ENCODE results near the gene MYPN. TPM values are rescaled to one million over a fixed set of nuclear protein-coding genes. Genes with fewer than 3 reads are reported as not detected.

MYPN gene
- total RNA-seq, 1 experiment from 2014 or later = not detected

DNA sequence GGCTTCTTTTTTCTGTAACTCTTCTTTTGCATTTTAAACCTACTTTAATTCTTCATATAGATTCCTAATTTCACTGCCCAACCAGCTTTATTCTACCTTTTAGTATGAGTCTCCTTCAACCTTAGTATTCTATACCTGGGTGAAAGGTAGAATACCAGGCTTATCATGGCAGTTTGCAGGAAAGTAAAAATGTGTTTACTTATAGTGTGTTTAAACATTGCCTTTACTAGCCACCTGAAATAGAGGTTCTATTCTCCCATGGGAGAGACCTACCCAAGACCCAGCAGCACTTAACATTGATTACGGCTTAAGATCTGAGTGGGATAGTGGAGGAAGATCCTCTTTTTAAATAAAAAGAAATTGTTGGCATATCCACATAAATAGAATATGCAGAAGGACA lies 1.6 kb upstream of the MYPN start:
- DNase-seq = no peak
- no peak overlapping the region for H3K4me3 ChIP-seq (ENCODE audit: insufficient read depth, low read depth, low read length)

DNA sequence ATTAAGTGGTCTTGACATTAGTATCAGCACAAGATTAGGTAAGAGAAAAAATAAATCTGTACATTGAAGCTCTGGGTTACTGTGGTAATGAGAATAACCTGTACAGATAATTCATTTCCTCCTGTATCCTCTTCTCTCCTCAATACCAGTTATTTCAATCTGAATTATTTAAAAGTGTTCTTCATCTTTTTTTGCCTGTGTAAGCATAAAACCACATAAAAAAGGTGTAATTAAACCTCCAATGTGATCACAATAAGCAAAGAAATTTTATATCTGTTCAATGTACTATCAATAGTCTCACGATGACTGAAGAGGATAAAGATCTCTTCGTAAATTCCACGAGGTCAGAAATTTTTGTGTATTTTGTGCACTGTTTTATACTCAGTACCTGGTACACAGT lies 1.2 kb upstream of the MYPN start:
- Histone ChIP-seq H3K36me3 (replicated peaks; ENCODE audit: control insufficient read depth, insufficient read depth, low read length) (no peaks in the 10 kb centered on the region), H3K4me3 (ENCODE audit: insufficient read depth, low read depth, low read length) (no peak overlapping the region), H3K27me3 (ENCODE audit: control insufficient read depth, insufficient read depth, low read length) (no peaks in the 10 kb centered on the region)
- no peak for DNase-seq

More for the DNA sequence above, 1.6 kb upstream of the MYPN start:
- H3K27me3 ChIP-seq (ENCODE audit: control insufficient read depth, insufficient read depth, low read length) = no peaks in the 10 kb centered on the region
- no peaks in the 10 kb centered on the region for H3K36me3 ChIP-seq (replicated peaks; ENCODE audit: control insufficient read depth, insufficient read depth, low read length)

DNA sequence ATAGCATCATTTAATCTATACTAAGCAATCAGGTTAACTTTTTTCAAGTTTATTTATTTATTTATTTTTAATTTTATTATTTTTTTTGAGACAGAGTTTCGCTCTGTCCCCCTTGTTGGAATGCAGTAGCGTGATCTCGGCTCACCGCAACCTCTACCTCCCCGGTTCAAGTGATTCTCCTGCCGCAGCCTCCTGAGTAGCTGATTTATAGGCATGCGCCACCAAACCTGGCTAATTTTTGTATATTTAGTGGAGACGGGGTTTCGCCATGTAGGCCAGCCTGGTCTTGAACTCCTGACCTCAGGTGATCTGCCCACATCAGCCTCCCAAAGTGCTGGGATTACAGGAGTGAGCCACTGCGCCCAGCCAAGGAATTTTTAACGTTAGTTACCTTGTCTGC lies 635 bp upstream of the MYPN start:
- Histone ChIP-seq H3K36me3 (replicated peaks; ENCODE audit: control insufficient read depth, insufficient read depth, low read length) (no peaks in the 10 kb centered on the region), H3K4me3 (ENCODE audit: insufficient read depth, low read depth, low read length) (no peak overlapping the region), H3K27me3 (ENCODE audit: control insufficient read depth, insufficient read depth, low read length) (no peaks in the 10 kb centered on the region)
- DNase-seq = no peak

DNA sequence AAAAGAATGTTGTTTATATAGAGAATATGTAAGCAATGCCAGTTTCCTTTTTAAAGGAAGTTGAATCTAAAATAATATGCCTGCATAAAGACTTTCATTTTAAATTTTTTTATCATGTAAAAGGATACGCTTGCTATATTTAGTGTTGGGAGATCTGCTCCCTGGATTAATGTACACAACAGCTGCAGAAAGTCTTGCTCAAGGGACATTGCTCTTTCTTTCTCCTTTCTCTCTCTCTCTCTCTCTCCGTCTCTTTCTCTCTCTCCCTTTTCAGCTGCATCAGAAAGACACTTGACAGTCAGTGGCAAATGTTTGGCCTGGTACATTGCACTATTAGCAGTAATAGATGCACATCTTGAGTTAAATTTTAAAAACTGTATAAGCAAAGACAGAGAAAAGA lies 739 bp downstream of the MYPN start:
- Histone ChIP-seq H3K36me3 (replicated peaks; ENCODE audit: control insufficient read depth, insufficient read depth, low read length) (no peaks in the 10 kb centered on the region), H3K27me3 (ENCODE audit: control insufficient read depth, insufficient read depth, low read length) (no peaks in the 10 kb centered on the region), H3K4me3 (ENCODE audit: insufficient read depth, low read depth, low read length) (no peak overlapping the region)
- no peak for DNase-seq

DNA sequence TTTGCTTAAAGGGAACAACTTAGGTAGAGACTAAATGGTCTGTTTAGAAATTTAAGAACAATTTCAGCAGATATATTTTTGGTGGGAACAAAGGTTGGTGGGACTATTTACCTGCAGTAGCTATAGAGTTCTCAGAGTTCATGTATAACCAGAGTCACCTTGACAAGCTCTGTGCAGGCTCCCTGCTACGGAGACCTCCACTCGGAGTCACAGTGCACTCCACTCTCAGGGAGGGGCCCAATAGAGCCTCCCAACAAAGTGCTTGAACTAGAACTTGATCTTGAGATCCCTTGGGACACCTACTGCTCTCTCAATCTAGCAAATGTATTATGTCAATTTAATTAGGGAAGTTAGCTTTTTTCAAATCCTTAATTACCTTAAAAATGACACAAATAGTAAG lies 2.3 kb downstream of the MYPN start:
- no peaks in the 10 kb centered on the region for H3K27me3 ChIP-seq (ENCODE audit: control insufficient read depth, insufficient read depth, low read length)
- no peak for DNase-seq
- no peaks in the 10 kb centered on the region for H3K36me3 ChIP-seq (replicated peaks; ENCODE audit: control insufficient read depth, insufficient read depth, low read length)
- no peak overlapping the region for H3K4me3 ChIP-seq (ENCODE audit: insufficient read depth, low read depth, low read length)

DNA sequence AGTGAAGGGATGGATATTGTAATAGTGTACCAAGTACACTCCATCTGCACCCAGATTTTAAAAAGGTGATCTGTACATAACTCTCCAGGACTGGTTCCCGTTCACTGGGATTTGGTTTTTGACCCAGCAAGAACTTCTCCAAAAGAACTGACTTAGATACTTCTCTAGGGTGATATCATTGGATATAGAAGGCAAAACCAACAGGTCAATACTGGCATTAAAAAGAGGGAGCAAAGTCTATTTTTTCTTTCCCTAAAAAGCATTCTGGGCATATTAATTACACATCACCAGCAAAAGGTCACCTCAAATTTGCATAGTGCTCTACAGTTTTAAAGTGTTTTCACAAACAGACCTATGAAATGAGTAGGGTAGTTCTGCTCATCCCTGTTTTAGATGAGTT lies 3.5 kb downstream of the MYPN start:
- DNase-seq = no peak
- Histone ChIP-seq H3K36me3 (replicated peaks; ENCODE audit: control insufficient read depth, insufficient read depth, low read length) (no peaks in the 10 kb centered on the region), H3K4me3 (ENCODE audit: insufficient read depth, low read depth, low read length) (no peak overlapping the region), H3K27me3 (ENCODE audit: control insufficient read depth, insufficient read depth, low read length) (no peaks in the 10 kb centered on the region)

DNA sequence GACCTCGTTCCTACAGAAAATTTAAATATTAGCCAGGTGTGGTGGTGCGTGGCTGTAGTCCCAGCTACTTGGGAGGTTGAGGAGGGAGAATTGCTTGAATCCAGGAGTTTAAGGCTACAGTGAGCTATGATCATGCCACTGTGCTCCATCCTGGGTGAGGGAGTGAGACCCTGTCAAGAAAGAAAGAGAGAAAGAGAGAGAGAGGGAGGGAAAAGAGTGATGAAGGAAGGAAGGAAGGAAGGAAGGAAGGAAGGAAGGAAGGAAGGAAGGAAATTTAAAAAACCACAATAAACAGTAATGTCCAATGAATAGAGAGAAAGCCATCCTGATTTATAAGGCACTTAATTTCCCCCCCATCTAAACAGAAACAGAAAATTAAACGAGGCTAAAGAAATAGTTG lies 9.4 kb downstream of the MYPN start:
- DNase-seq = no peak
- H3K27me3 ChIP-seq (ENCODE audit: control insufficient read depth, insufficient read depth, low read length) = no peaks in the 10 kb centered on the region
- H3K36me3 ChIP-seq (replicated peaks; ENCODE audit: control insufficient read depth, insufficient read depth, low read length) = no peaks in the 10 kb centered on the region
- H3K4me3 ChIP-seq (ENCODE audit: insufficient read depth, low read depth, low read length) = no peak overlapping the region

DNA sequence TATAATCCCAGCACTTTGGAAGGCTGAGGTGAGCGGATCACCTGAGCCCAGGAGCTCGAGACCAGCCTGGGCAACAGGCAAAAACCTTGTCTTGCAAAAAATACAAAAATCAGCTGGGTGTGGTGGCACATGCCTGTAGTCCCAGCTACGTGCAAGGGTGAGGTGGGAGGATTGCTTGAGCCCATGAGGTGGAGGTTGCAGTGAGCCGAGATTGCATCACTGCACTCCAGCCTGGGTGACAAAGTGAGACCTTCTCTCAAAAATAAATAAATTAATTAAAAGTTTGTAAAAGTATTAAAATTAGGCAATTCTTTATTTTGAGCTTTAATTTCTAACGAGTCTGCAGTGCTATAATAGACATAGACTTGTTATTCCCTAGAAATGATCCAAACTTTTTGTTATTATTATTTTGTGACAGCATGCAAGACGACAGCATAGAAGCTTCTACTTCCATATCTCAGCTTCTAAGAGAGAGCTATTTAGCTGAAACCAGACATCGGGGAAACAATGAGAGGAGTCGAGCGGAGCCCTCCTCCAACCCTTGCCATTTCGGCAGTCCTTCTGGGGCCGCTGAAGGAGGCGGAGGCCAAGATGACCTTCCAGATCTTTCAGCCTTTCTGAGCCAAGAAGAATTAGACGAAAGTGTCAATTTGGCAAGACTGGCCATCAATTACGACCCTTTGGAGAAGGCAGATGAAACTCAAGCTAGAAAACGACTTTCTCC lies 11.9 kb downstream of the MYPN start:
- no peak for DNase-seq
- no peaks in the 10 kb centered on the region for H3K36me3 ChIP-seq (replicated peaks; ENCODE audit: control insufficient read depth, insufficient read depth, low read length)
- no peak overlapping the region for H3K4me3 ChIP-seq (ENCODE audit: insufficient read depth, low read depth, low read length)
- no peaks in the 10 kb centered on the region for H3K27me3 ChIP-seq (ENCODE audit: control insufficient read depth, insufficient read depth, low read length)

DNA sequence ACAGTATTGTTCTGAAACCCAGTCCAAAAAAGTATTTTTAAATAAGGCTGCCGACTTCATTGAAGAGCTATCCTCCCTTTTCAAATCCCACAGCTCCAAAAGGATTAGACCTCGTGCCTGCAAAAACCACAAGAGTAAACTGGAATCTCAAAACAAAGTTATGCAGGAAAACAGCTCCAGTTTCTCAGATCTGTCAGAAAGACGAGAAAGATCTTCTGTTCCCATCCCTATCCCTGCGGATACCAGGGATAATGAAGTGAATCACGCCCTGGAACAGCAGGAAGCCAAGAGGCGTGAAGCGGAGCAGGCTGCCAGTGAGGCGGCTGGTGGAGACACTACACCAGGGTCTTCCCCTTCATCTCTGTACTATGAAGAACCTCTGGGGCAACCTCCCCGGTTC lies 12.6 kb downstream of the MYPN start:
- no peaks in the 10 kb centered on the region for H3K27me3 ChIP-seq (ENCODE audit: control insufficient read depth, insufficient read depth, low read length)
- no peak overlapping the region for H3K4me3 ChIP-seq (ENCODE audit: insufficient read depth, low read depth, low read length)
- H3K36me3 ChIP-seq (replicated peaks; ENCODE audit: control insufficient read depth, insufficient read depth, low read length) = no peaks in the 10 kb centered on the region
- DNase-seq = no peak

DNA sequence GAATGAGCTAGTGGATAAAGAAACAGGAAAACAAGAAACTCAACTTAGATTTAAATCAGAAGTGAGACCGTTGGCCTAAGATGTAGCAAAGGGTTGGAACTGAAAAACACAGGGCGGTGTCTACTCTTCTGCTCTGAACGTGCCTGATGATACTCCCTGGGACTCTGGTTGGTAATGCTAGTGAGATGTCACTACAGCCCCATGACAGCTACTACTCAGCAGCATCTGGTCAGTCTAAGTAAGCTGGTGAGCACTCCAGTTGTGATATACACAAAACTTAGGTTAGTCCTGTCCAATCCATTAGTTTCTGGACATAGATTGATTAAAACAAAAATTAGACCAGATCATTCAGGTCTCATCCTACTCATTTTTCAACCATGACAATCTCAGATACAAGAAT lies 15.4 kb downstream of the MYPN start:
- H3K27me3 ChIP-seq (ENCODE audit: control insufficient read depth, insufficient read depth, low read length) = no peaks in the 10 kb centered on the region
- H3K4me3 ChIP-seq (ENCODE audit: insufficient read depth, low read depth, low read length) = no peak overlapping the region
- no peaks in the 10 kb centered on the region for H3K36me3 ChIP-seq (replicated peaks; ENCODE audit: control insufficient read depth, insufficient read depth, low read length)
- no peak for DNase-seq

DNA sequence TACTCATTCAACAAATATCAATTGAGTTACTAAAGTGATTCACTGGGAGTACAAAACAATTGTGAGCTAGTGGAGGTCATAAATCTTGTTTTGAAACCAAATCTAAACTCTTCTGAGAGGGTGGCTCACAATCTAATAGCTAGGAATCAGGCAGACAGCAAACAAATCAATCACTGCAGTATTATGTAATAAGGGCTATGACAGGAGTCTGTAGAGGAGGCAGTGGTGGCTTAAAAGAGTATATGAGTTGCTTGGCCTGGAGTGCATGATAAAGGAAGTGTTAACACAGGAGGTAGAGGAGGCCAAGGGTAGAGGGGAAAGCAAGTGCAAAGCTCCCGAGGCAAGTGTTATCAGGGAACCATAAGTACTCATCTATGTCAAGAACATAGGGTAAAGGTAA lies 16.5 kb downstream of the MYPN start:
- no peak for DNase-seq
- Histone ChIP-seq H3K27me3 (ENCODE audit: control insufficient read depth, insufficient read depth, low read length) (no peaks in the 10 kb centered on the region), H3K36me3 (replicated peaks; ENCODE audit: control insufficient read depth, insufficient read depth, low read length) (no peaks in the 10 kb centered on the region), H3K4me3 (ENCODE audit: insufficient read depth, low read depth, low read length) (no peak overlapping the region)

DNA sequence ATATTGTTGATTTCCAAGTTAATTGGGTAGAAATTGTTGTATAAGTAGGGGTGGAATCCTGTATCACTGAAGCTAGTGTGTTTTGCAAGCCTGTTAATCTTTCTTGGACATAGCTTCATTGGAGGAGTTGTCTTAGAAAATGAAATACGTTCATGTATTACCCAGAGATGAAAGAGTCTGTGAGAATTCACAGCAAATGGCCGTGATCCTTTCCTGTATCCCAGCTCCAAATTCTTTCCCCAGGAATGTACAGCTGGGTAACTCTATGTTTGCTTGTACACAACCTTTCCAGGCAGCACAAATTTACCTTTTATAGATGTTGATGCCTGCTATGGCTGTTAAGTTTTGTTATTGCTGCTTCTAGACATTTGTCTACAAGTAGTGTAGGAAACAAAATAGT lies 18.7 kb downstream of the MYPN start:
- no peak for DNase-seq
- H3K27me3 ChIP-seq (ENCODE audit: control insufficient read depth, insufficient read depth, low read length) = no peaks in the 10 kb centered on the region
- no peaks in the 10 kb centered on the region for H3K36me3 ChIP-seq (replicated peaks; ENCODE audit: control insufficient read depth, insufficient read depth, low read length)
- no peak overlapping the region for H3K4me3 ChIP-seq (ENCODE audit: insufficient read depth, low read depth, low read length)

DNA sequence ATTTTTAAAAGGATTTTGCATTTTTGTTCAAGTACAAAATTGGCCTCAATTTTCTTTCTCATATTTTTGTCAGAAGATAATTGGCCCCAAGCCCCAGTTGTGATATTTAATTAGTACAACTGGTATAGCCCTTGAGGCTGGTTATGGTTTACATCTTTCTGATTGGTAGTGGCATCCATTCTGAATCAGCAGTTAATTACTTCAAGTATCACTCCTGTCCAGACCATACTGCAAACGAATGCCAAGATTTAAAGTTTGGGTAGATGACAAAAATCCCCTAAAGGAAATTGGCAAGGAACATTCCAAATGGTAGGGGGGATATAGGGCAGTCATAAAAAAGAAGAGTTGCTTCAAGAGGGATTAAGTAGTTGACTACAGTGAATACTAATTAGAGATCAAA lies 23.1 kb downstream of the MYPN start:
- no peaks in the 10 kb centered on the region for H3K27me3 ChIP-seq (ENCODE audit: control insufficient read depth, insufficient read depth, low read length)
- no peak for DNase-seq
- no peaks in the 10 kb centered on the region for H3K36me3 ChIP-seq (replicated peaks; ENCODE audit: control insufficient read depth, insufficient read depth, low read length)
- no peak overlapping the region for H3K4me3 ChIP-seq (ENCODE audit: insufficient read depth, low read depth, low read length)

DNA sequence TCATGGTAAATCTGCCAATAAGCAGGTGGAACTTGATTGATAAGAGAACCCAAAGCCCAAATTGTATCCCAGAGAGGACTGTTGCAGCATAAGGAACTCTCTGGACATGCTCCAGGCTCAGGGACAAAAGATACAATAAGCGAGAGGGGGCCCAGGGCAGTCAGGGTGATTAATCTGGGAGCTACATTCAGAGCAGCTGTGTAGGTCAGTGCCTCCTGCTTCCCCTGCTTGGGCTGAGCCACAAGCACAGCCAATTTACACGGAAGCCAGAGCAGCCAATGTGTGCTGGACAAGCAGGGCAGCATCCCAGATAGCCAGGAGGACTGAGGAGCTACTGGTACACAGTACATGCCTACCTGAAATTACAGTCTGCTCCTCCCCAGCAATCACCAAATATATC lies 24.2 kb downstream of the MYPN start:
- no peak overlapping the region for H3K4me3 ChIP-seq (ENCODE audit: insufficient read depth, low read depth, low read length)
- no peaks in the 10 kb centered on the region for H3K27me3 ChIP-seq (ENCODE audit: control insufficient read depth, insufficient read depth, low read length)
- no peak for DNase-seq
- H3K36me3 ChIP-seq (replicated peaks; ENCODE audit: control insufficient read depth, insufficient read depth, low read length) = no peaks in the 10 kb centered on the region

DNA sequence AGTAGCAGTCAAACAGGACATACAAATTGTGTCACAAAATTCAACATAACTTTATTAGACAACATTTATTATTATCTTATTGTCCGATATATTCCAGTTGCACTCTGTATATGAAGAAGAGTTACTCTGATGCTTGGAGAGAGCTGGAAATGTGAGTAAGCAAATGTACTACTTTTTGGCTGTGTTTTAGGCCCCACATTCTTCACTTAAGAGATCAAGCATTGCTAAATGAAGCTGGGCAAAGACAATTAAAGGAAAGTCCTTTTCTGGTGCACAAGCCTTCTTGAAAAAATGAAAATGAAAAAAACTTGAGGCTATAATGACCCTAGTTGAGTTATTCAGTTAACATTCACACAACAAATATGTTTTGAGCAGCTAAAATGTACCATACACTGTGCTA lies 26.1 kb downstream of the MYPN start:
- Histone ChIP-seq H3K36me3 (replicated peaks; ENCODE audit: control insufficient read depth, insufficient read depth, low read length) (no peaks in the 10 kb centered on the region), H3K27me3 (ENCODE audit: control insufficient read depth, insufficient read depth, low read length) (no peaks in the 10 kb centered on the region), H3K4me3 (ENCODE audit: insufficient read depth, low read depth, low read length) (no peak overlapping the region)
- DNase-seq = no peak
